HUES64 (cell line): ENCODE measurements around the gene ZBTB7B.

Source experiments
- H3K27ac ChIP-seq: 2 replicates; pipeline ENCODE4 v1.7.0; 2013; ENCODE audit warnings: low read depth, low read length, inconsistent platforms
- H3K27me3 ChIP-seq: 2 replicates; pipeline ENCODE4 v1.6.1; 2013; ENCODE audit warnings: mild to moderate bottlenecking, low read length; ENCODE audit not compliant: insufficient read depth
- H3K36me3 ChIP-seq: 2 replicates; pipeline ENCODE4 v1.6.1; 2013; ENCODE audit warnings: mild to moderate bottlenecking, low read length; ENCODE audit not compliant: insufficient read depth
- H3K4me1 ChIP-seq: 2 replicates; pipeline ENCODE4 v1.6.1; 2013; ENCODE audit warnings: mild to moderate bottlenecking, low read length, moderate library complexity; ENCODE audit not compliant: insufficient read depth
- H3K4me3 ChIP-seq: 2 replicates; pipeline ENCODE4 v1.5.1; 2013; ENCODE audit warnings: mild to moderate bottlenecking, low read length, moderate library complexity
- H3K9ac ChIP-seq: 2 replicates; pipeline ENCODE4 v1.6.1; 2013; ENCODE audit warnings: mild to moderate bottlenecking, low read depth, low read length
- H3K9me3 ChIP-seq: 2 replicates; pipeline ENCODE4 v1.6.1; 2013; ENCODE audit warnings: low read depth, low read length; ENCODE audit not compliant: insufficient read depth
- WGBS: fragments of 150-250, 120-280 bp; methylation state at CpG from one replicate; pipeline ENCODE4 v1.1.7; 2013; ENCODE audit warnings: missing lambda C conversion rate; 5-methylcytosine and 5-hydroxymethylcytosine counted together

Gene ZBTB7B

DNA sequence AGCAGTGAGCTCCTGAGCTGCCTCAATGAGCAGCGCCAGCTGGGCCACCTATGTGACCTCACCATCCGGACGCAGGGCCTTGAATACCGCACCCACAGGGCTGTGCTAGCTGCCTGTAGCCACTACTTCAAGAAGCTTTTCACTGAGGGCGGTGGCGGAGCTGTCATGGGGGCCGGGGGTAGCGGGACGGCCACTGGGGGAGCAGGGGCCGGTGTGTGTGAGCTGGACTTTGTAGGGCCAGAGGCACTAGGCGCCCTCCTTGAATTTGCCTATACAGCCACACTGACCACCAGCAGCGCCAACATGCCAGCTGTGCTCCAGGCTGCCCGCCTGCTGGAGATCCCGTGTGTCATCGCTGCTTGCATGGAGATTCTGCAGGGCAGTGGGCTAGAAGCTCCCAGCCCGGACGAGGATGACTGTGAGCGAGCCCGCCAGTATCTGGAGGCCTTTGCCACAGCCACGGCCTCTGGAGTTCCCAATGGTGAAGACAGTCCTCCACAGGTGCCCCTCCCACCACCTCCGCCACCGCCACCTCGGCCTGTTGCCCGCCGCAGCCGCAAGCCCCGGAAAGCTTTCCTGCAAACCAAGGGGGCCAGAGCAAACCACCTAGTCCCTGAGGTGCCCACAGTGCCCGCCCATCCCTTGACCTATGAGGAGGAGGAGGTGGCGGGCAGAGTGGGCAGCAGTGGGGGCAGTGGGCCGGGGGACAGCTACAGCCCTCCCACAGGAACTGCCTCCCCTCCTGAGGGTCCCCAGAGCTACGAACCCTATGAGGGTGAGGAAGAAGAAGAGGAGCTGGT is 12.3 kb downstream of the ZBTB7B start:
- Histone ChIP-seq H3K4me3 (no peak overlapping the region), H3K36me3 (peaks cover 25% of the 10 kb centered on the region), H3K4me1 (peaks cover 23% of the 10 kb centered on the region), H3K27ac (no peak overlapping the region), H3K27me3 (no peaks in the 10 kb centered on the region), H3K9me3 (no peaks in the 10 kb centered on the region), H3K9ac (no peak overlapping the region)
- WGBS = 96% methylated on average over 31 of the region's 31 CpGs

DNA sequence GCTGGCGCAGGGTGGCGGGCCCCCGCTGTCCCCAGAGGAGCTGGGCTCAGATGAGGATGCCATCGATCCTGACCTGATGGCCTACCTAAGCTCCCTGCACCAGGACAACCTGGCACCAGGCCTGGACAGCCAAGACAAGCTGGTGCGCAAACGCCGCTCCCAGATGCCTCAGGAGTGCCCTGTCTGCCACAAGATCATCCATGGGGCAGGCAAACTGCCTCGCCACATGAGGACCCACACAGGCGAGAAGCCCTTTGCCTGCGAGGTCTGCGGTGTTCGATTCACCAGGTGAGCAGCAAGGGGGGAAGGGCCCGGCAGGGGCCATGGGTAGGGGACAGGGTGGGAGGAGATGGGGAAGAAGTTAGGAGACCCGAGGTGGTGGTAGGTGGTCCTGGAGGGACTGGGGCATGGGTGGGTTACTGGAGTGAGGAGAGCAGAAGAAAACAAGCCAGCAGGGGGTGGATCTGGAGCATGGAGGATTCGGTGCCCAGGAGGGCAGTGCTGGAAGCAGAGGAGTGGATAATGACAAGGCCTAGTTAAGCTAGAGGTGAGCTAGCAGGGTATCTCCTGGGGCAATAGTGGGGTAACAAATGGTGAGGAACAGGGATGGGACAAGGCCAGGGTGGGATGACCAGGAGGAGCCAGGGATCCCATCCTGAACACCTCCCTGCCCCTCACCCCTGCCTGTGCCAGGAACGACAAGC is 13.1 kb downstream of the ZBTB7B start:
- no peaks in the 10 kb centered on the region for H3K27me3 ChIP-seq
- 95% methylated on average over 16 of the region's 16 CpGs for WGBS
- no peak overlapping the region for H3K27ac ChIP-seq
- no peaks in the 10 kb centered on the region for H3K9me3 ChIP-seq
- H3K4me3 ChIP-seq = no peak overlapping the region
- H3K9ac ChIP-seq = no peak overlapping the region
- H3K4me1 ChIP-seq = peaks cover 23% of the 10 kb centered on the region
- peaks cover 25% of the 10 kb centered on the region for H3K36me3 ChIP-seq

DNA sequence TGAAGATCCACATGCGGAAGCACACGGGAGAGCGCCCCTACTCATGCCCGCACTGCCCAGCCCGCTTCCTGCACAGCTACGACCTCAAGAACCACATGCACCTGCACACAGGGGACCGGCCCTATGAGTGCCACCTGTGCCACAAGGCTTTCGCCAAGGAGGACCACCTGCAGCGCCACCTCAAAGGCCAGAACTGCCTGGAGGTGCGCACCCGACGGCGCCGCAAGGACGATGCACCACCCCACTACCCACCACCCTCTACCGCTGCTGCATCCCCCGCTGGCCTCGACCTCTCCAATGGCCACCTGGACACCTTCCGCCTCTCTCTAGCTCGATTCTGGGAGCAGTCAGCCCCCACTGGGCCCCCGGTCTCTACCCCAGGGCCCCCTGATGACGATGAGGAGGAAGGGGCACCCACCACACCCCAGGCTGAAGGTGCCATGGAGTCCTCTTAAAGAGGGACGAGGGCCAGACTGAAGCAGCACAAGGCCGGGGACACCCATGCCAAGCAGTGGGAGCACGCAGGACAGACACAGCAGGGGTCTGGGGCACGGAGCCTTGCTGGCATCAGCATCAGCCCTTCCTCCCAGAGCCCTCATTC is 13.7 kb downstream of the ZBTB7B start:
- peak overlapping the region; percentile 93 for H3K27ac ChIP-seq
- peaks cover 23% of the 10 kb centered on the region for H3K4me1 ChIP-seq
- peaks cover 25% of the 10 kb centered on the region for H3K36me3 ChIP-seq
- H3K9me3 ChIP-seq = no peaks in the 10 kb centered on the region
- peak overlapping the region; percentile 73; the same call in 1 of the 2 replicates for H3K9ac ChIP-seq
- H3K4me3 ChIP-seq = 0 out of 2 replicates have a peak overlapping the region, but pooled peaks have one; percentile 53
- no peaks in the 10 kb centered on the region for H3K27me3 ChIP-seq
- WGBS = 93% methylated on average over 26 of the region's 26 CpGs

DNA sequence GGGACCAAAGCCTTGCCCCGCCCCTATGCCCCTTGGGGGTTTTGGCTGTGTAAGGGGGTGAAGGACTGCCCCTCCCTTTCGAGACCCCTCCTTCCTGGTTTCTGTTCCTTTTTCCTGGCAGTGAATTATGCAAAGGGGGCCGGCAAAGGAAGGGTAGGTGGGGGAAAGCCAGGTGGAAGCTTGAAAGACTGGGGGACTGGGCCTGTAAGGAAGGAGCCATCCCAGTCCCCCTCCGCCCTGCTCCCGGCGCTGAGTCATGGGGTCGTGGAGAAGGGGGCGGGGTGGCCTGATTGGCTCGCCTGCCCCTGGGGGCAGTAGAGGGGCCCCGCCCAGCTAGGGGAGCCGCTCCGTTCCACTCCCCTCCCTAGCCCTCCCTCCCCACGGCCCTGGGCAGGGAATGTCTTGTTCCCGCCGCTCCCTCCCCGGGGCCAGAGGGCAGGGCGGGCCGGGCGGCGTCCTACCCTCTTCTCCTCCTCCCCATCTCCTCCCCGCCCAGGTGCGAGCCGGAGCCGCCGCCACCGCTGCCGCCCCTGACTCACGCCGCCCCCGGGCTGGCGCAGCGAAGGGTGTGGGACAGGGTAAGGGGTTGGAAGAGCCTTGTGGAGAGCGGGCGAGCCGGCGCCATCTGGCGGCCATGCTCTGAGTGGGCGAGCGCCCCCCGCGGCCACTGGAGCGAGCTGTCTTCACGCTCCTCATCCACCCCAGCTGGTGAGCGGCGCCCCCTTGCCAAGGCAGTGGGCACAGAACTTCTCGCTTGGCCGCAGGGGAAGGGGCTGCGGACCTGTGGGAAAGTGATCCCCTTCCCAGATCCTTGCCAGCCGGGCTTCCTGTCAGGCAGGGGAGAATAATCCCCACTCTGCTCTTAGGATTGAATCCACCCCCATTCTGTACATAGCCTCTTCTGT is 14.7 kb downstream of the ZBTB7B start:
- Histone ChIP-seq H3K9me3 (no peaks in the 10 kb centered on the region), H3K27me3 (no peaks in the 10 kb centered on the region), H3K4me3 (peak overlapping the region; percentile 53), H3K9ac (peak overlapping the region; percentile 73), H3K27ac (peak overlapping the region; percentile 93), H3K36me3 (peaks cover 25% of the 10 kb centered on the region), H3K4me1 (peaks cover 19% of the 10 kb centered on the region)
- WGBS = 6% methylated on average over 45 of the region's 49 CpGs

DNA sequence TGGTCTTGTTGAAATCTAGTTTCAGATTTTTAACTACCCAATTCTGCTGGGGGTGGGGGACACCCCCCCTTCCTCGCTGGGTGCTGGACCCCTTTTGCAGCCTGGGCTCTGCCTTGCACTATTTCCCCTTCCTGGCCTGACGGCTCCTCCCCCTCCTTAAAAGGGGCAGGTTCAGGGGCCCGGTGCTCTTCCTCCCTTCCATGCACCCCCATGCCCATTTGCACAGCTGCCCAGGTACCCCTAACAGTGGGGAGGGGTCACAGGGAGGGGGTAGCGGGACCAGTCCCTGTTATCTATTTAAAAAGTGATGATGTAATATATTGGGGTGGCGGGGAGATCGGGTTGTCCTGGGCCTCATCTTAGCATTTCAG is 15.3 kb downstream of the ZBTB7B start:
- 0 out of 2 replicates have a peak overlapping the region, but pooled peaks have one; percentile 73 for H3K9ac ChIP-seq
- no peaks in the 10 kb centered on the region for H3K9me3 ChIP-seq
- WGBS = 81% methylated on average over 6 of the region's 6 CpGs
- H3K4me3 ChIP-seq = peak overlapping the region; percentile 53
- peaks cover 13% of the 10 kb centered on the region for H3K4me1 ChIP-seq
- H3K27ac ChIP-seq = no peak overlapping the region
- H3K36me3 ChIP-seq = peaks cover 25% of the 10 kb centered on the region
- H3K27me3 ChIP-seq = no peaks in the 10 kb centered on the region

DNA sequence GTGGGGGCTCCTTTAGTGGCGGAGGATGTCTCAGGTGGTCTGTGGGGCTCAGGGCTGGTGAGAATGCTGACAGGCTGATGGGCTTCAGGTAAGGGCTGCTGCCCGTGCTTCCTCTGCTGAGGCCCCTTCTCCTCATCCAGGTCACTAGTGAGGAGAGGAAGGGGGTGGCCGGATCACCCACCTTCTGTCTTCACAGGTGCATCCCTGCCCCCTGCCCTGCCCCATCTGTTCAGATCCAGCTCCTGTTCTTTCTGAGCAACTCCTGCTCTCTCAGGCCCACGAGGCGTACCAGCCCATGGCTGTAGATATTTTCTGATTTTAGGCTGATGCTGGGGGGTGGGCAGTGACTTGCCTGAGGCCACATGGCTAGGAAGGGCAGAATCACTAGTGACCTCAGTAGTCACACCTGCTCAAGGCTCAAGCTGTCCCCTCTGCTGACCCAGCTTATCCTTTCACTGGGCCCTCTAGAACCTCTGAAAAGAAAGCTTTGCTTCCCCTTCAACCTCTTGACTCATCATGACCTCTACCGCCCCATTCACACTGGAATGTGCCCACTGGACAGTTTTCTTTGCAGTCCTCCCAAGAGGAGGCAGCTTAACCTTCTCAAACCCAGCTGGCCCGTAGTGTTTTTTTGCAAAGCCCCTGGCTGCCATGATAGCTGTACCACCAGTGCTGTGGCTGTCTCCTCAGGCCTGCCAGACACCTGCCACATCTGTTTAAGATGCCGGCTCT is 16.2 kb downstream of the ZBTB7B start:
- Histone ChIP-seq H3K4me1 (peaks cover 13% of the 10 kb centered on the region), H3K4me3 (no peak overlapping the region), H3K9me3 (no peaks in the 10 kb centered on the region), H3K36me3 (peaks cover 25% of the 10 kb centered on the region), H3K27ac (no peak overlapping the region), H3K27me3 (no peaks in the 10 kb centered on the region), H3K9ac (no peak overlapping the region)
- WGBS = 87% methylated on average over 8 of the region's 8 CpGs

DNA sequence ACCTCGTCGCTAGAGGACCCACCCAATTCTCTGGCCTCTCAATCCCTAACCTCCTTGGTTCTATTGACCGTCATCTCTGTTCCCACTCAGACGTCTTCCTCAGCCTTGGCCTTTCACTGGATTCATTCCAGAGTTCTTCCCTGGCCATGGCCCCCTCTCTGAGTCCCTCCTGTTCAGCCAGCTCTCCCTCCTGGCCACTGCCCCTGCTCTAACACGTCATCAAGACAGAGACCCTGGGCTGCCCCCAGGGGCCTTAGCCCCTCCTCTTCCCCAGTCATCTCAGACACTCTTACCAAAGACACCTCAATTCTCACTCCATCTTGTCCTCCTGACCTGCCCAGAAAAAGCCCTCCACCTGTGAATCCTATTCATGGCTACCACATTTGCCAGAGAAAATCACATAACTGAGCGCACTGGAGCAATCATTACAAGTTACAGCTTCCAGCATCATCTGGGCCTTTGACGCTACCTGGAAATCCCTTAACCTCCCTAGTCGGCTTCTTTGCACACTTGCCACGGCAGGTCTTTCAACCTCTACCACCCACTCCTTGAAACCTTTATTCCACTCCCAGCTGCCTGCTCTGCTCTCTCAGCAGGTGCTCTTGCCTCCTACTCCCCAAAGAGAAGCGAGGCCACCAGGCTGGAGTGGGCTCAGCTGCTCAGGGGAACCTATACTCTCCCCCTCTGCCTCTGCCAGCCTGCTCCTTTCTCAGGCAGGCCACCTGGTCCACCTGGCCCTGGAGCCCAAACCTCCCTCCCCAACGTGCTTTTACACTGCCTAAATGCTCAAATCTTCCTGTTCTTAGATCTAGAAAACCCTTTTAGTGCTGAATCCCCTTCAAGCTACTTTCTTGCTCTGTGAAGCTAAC is 17.0 kb downstream of the ZBTB7B start:
- Histone ChIP-seq H3K9me3 (no peaks in the 10 kb centered on the region), H3K9ac (no peak overlapping the region), H3K27ac (no peak overlapping the region), H3K27me3 (no peaks in the 10 kb centered on the region), H3K36me3 (peaks cover 18% of the 10 kb centered on the region), H3K4me1 (peaks cover 13% of the 10 kb centered on the region), H3K4me3 (no peak overlapping the region)
- 81% methylated on average over 11 of the region's 11 CpGs for WGBS

DNA sequence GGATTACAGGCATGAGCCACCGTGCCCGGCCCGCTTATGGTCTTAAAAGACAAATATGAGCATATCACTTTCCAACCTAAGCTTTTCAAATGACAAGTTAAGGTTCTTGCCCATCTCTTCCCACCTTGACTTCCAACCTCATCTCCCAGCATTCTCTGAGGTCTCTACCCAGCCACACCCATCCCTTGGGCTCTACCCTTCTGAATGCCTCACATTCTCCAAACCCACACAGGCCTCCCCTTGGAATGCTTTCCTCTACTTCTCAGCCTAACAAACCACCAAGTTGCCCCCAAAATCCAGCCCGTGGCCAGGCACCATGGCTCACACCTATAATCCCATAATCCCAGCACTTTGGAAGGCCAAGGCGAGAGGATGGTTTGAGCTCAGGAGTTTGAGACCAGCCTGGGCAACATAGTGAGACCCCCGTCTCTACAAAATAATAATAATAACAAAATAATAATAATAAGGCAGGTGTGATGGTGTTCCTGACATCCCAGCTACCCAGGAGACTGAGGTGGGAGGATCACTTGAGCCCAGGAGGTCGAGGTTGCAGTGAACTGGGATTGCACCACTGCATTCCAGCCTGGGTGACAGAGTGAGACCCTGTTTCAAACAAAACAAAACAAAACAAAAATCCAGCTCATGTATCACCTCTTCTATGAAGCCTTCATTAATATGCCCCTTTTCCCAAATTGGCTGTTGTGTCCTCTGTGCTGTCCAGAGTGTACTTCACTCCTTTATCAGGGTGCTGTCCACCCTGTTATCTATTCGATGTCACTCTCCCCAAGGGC is 19.7 kb downstream of the ZBTB7B start:
- H3K9me3 ChIP-seq = no peaks in the 10 kb centered on the region
- no peak overlapping the region for H3K9ac ChIP-seq
- H3K27me3 ChIP-seq = no peaks in the 10 kb centered on the region
- no peaks in the 10 kb centered on the region for H3K36me3 ChIP-seq
- H3K27ac ChIP-seq = no peak overlapping the region
- WGBS = 93% methylated on average over 7 of the region's 8 CpGs
- no peak overlapping the region for H3K4me3 ChIP-seq
- H3K4me1 ChIP-seq = peaks cover 9% of the 10 kb centered on the region

DNA sequence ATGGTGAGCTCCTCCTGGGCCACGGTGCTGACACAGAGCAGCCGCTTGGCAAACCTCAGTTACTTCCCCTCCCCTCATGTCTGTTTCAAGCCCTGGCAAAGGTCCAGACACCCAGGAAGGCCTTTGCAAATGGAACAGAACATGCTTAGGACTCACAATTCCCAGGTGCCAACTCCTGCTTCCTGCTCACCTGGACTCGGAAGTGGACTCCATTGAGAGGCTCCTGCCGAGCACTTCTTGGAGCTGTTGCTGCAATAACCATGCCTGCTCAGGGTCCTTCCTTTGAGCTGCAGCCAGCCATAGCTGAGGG is 20.3 kb downstream of the ZBTB7B start:
- Histone ChIP-seq H3K27ac (no peak overlapping the region), H3K4me1 (peaks cover 7% of the 10 kb centered on the region), H3K9ac (no peak overlapping the region), H3K4me3 (no peak overlapping the region), H3K27me3 (no peaks in the 10 kb centered on the region), H3K9me3 (no peaks in the 10 kb centered on the region), H3K36me3 (no peaks in the 10 kb centered on the region)
- 88% methylated on average over 4 of the region's 4 CpGs for WGBS
